ENCODE data around the gene BTG1. TPM values are rescaled to one million over a fixed set of nuclear protein-coding genes. Genes with fewer than 3 reads are reported as not detected.

BTG1 gene
- total and polyA plus RNA-seq, 2 of the 4 experiments (the other 2 are of a cell fraction), result 3.8 to 33.5 TPM

DNA sequence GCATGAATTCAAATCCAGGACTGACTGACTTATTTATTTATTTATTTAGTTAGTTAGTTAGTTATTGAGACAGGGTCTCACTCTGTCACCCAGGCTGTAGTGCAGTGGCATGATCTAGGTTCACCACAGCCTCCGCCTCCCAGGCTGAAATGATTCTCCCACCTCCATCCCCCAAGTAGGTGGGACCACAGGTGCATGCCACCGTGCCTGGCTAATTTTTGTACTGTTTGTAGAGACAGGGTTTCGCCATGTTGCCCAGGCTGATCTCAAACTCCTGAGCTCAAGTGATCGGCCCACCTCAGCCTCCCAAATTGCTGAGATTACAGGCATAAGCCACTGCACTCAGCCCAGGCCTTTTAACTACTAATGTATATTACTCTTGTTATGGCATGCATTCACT lies 36.0 kb downstream of the BTG1 start:
- no peaks in the 10 kb centered on the region for H3K27me3 ChIP-seq (ENCODE audit: control insufficient read depth, insufficient read depth, low read length)
- no peak overlapping the region for H3K23ac ChIP-seq (ENCODE audit: low read depth, low read length)
- peak overlapping the region; percentile 9; the same call in 1 of the 2 replicates for H3K18ac ChIP-seq (ENCODE audit: low read depth, low read length)
- H3K56ac ChIP-seq (ENCODE audit: extremely low read depth, insufficient read depth, low read length), result no peak overlapping the region
- H3K9me1 ChIP-seq (ENCODE audit: insufficient read depth, low read length), result peaks cover 5% of the 10 kb centered on the region; the same call in 1 of the 2 replicates
- H3K9ac ChIP-seq (ENCODE audit: low read depth, low read length), result no peak overlapping the region
- peak overlapping the region; percentile 71; the same call in 1 of the 2 replicates for H2AK5ac ChIP-seq (ENCODE audit: low read depth, low read length)
- CTCF ChIA-PET, result no interaction called here
- intact Hi-C loops (cut with micrococcal nuclease), result no loop called here
- H4K91ac ChIP-seq (ENCODE audit: insufficient read depth, low read depth, low read length), result no peak overlapping the region
- dilution Hi-C loops (cut with HindIII; ENCODE audit: low sequenced_read_pairs, unreplicated experiment), result no loop called here
- BruUV-seq (replicated peaks), result no TSS peak
- peaks cover 20 to 38% of the 10 kb centered on the region in 2 experiments; a peak in 3 of 4 replicates for H3K79me1 ChIP-seq (ENCODE audit: low read depth in 1 of 2, low read length in 2 of 2)
- no peak overlapping the region for H2BK20ac ChIP-seq (ENCODE audit: low read depth, low read length)
- no peak for TF ChIP-seq NFE2L2 (IDR thresholded peaks at IDR 0.05; ENCODE audit: low read depth, low read length)
- no peak for TF ChIP-seq CEBPB (IDR thresholded peaks at IDR 0.05; ENCODE audit: low read depth, low read length)
- no peak for TF ChIP-seq RCOR1 (IDR thresholded peaks at IDR 0.05; ENCODE audit: insufficient replicate concordance, low read length)
- TF ChIP-seq FOS (IDR thresholded peaks at IDR 0.05; ENCODE audit: low read depth, low read length), result no peak
- TF ChIP-seq, protein P1, sequence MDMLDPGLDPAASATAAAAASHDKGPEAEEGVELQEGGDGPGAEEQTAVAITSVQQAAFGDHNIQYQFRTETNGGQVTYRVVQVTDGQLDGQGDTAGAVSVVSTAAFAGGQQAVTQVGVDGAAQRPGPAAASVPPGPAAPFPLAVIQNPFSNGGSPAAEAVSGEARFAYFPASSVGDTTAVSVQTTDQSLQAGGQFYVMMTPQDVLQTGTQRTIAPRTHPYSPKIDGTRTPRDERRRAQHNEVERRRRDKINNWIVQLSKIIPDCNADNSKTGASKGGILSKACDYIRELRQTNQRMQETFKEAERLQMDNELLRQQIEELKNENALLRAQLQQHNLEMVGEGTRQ (IDR thresholded peaks at IDR 0.05; ENCODE audit: low read depth, low read length), result no peak
- TF ChIP-seq RAD21 (IDR thresholded peaks at IDR 0.05; ENCODE audit: low read length), result no peak
- TF ChIP-seq, protein P2, sequence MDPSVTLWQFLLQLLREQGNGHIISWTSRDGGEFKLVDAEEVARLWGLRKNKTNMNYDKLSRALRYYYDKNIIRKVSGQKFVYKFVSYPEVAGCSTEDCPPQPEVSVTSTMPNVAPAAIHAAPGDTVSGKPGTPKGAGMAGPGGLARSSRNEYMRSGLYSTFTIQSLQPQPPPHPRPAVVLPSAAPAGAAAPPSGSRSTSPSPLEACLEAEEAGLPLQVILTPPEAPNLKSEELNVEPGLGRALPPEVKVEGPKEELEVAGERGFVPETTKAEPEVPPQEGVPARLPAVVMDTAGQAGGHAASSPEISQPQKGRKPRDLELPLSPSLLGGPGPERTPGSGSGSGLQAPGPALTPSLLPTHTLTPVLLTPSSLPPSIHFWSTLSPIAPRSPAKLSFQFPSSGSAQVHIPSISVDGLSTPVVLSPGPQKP (IDR thresholded peaks at IDR 0.05; ENCODE audit: borderline replicate concordance, low read depth, low read length), result no peak
- no peak for TF ChIP-seq BHLHE40 (IDR thresholded peaks at IDR 0.05; ENCODE audit: low read depth, low read length)
- no peak for TF ChIP-seq RFX5 (IDR thresholded peaks at IDR 0.05; ENCODE audit: low read depth, low read length)
- TF ChIP-seq SMC3 (IDR thresholded peaks at IDR 0.05; ENCODE audit: low read depth, low read length), result no peak
- TF ChIP-seq CHD1 (IDR thresholded peaks at IDR 0.05; ENCODE audit: low read depth, low read length), result no peak
- no peak for TF ChIP-seq MAFK (IDR thresholded peaks at IDR 0.05; ENCODE audit: low read depth, low read length)
- no peak for TF ChIP-seq MAZ (IDR thresholded peaks at IDR 0.05; ENCODE audit: borderline replicate concordance, low read depth, low read length)
- TF ChIP-seq POLR2A (IDR thresholded peaks at IDR 0.05; ENCODE audit: low read depth, low read length), result no peak
- TF ChIP-seq, protein P3, sequence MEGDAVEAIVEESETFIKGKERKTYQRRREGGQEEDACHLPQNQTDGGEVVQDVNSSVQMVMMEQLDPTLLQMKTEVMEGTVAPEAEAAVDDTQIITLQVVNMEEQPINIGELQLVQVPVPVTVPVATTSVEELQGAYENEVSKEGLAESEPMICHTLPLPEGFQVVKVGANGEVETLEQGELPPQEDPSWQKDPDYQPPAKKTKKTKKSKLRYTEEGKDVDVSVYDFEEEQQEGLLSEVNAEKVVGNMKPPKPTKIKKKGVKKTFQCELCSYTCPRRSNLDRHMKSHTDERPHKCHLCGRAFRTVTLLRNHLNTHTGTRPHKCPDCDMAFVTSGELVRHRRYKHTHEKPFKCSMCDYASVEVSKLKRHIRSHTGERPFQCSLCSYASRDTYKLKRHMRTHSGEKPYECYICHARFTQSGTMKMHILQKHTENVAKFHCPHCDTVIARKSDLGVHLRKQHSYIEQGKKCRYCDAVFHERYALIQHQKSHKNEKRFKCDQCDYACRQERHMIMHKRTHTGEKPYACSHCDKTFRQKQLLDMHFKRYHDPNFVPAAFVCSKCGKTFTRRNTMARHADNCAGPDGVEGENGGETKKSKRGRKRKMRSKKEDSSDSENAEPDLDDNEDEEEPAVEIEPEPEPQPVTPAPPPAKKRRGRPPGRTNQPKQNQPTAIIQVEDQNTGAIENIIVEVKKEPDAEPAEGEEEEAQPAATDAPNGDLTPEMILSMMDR (conservative IDR thresholded peaks at IDR 0.05; ENCODE audit: low read depth, low read length), result no peak
- TF ChIP-seq MXI1 (IDR thresholded peaks at IDR 0.05; ENCODE audit: borderline replicate concordance, low read depth, low read length), result no peak
- ATAC-seq (ENCODE audit: low read depth), result no peak
- no peak overlapping the region for H3K4ac ChIP-seq (ENCODE audit: low read depth, low read length)
- H2BK120ac ChIP-seq (ENCODE audit: low read depth, low read length), result no peak overlapping the region
- no peaks in the 10 kb centered on the region for H4K20me1 ChIP-seq (ENCODE audit: insufficient read depth, low read length)
- no peak overlapping the region for H4K8ac ChIP-seq (ENCODE audit: low read depth in 2 of 2, low read length in 2 of 2)
- no peak overlapping the region for H3K27ac ChIP-seq (ENCODE audit: insufficient read depth, low read length)
- no peak overlapping the region for H3K4me3 ChIP-seq (ENCODE audit: insufficient read depth, low read depth, low read length)
- H4K5ac ChIP-seq (ENCODE audit: low read depth, low read length), result no peak overlapping the region
- H2AK9ac ChIP-seq (replicated peaks; ENCODE audit: low read depth, low read length, poor library complexity), result no peak overlapping the region
- H2BK15ac ChIP-seq (ENCODE audit: low read depth, low read length), result no peak overlapping the region
- no CpG with 5 or more reads among the region's 4 CpGs for WGBS, 2 experiments (ENCODE audit: extremely low coverage in 2 of 2, insufficient read length in 1 of 2)
- H3K36me3 ChIP-seq (ENCODE audit: control insufficient read depth, insufficient read depth, low read length), result no peaks in the 10 kb centered on the region
- POLR2A ChIA-PET (ENCODE audit: unreplicated experiment), result no interaction called here
- no peak for DNase-seq
- H3K4me2 ChIP-seq (ENCODE audit: low read depth, low read length), result no peak overlapping the region
- in situ Hi-C loops (cut with MboI; ENCODE audit: low sequenced_read_pairs), result no loop called here
- no peak overlapping the region for H3K14ac ChIP-seq (replicated peaks; ENCODE audit: low read depth, low read length)
- no peak overlapping the region for H2AFZ ChIP-seq (replicated peaks; ENCODE audit: low read length, poor library complexity)
- H3K4me1 ChIP-seq (ENCODE audit: control insufficient read depth, insufficient read depth, low read length), result peaks cover 12% of the 10 kb centered on the region
- H3K9me3 ChIP-seq (ENCODE audit: control insufficient read depth, insufficient read depth, low read length), result no peaks in the 10 kb centered on the region
- H2BK5ac ChIP-seq (ENCODE audit: low read depth, low read length, poor library complexity, severe bottlenecking), result no peak overlapping the region
